SU-DHL-6 (cell line): ENCODE results near the gene KLHDC9.

ENCODE experiments used
- EZH2phosphoT487 ChIP-seq: fragments of 200-600 bp; sonication (generic), shearing (Covaris generic); conservative IDR thresholded peaks from 2 replicates; pipeline ENCODE4 v1.6.1; 2018; ENCODE audit warnings: mild to moderate bottlenecking, antibody characterized with exemption, low read length, moderate library complexity, mixed read lengths
- TF ChIP-seq, protein P1 (sequence below): fragments of 200-600 bp; sonication (generic); IDR thresholded peaks from one replicate; pipeline ENCODE4 v1.5.1; 2017; ENCODE audit warnings: antibody characterized with exemption, mild to moderate bottlenecking, low read length, moderate library complexity; ENCODE audit not compliant: insufficient read depth, poor library complexity, severe bottlenecking

DNA sequence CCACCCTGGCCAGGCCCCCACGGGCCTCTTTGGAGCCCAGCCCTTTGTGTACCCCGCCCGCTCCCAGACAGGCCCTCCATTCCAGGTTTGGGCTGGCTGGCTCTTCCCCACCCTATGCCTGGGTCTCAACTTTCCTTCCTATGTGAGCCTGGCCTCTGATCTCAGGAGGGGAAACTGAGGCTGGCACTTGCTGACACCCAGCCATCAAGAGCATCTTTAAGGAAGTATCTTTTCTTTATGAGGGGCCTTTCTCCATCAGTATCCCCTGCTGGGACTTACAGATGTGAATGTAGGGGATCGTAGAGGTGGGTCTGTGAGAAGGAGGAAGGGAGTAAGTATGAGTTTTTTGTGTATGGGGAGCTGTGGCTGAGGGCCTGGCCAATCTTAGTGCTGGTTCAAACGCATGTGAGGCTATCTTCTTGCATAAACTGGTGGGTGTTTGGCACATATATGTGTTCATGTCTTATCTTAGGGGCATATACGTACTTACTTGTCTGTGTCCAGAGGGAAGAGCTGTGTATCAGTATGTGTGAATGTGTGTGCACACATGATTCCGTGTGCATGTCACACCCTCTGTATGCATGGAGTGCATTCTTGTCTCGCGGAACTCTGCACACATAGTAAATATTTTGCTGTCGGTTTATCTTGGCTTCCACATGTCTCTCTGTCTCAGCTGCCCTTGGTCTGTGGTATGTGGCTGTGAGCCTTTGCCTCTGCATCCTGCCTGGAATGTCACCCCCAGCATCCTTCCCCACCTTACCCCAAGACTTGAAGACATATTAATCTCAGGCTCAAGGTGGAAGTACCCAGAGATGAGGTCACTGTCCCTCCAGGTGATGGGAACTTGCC, 14.2 kb upstream of the KLHDC9 start:
- TF ChIP-seq, protein P1, sequence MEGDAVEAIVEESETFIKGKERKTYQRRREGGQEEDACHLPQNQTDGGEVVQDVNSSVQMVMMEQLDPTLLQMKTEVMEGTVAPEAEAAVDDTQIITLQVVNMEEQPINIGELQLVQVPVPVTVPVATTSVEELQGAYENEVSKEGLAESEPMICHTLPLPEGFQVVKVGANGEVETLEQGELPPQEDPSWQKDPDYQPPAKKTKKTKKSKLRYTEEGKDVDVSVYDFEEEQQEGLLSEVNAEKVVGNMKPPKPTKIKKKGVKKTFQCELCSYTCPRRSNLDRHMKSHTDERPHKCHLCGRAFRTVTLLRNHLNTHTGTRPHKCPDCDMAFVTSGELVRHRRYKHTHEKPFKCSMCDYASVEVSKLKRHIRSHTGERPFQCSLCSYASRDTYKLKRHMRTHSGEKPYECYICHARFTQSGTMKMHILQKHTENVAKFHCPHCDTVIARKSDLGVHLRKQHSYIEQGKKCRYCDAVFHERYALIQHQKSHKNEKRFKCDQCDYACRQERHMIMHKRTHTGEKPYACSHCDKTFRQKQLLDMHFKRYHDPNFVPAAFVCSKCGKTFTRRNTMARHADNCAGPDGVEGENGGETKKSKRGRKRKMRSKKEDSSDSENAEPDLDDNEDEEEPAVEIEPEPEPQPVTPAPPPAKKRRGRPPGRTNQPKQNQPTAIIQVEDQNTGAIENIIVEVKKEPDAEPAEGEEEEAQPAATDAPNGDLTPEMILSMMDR, result no peak
- TF ChIP-seq EZH2phosphoT487, result no peak
